Kidney glomerular epithelial cell (primary cell): ENCODE data around the gene DBX1.
"Not testable (repeated sequence)": the region's sequence is repeated elsewhere in the genome, so short reads cannot be mapped to it uniquely, and the experiment has no call there.

Experiments
- DNase-seq: peaks from one replicate; lab custom pipeline; 2025; lab: John Stamatoyannopoulos, UW

The DBX1 gene, protein sequence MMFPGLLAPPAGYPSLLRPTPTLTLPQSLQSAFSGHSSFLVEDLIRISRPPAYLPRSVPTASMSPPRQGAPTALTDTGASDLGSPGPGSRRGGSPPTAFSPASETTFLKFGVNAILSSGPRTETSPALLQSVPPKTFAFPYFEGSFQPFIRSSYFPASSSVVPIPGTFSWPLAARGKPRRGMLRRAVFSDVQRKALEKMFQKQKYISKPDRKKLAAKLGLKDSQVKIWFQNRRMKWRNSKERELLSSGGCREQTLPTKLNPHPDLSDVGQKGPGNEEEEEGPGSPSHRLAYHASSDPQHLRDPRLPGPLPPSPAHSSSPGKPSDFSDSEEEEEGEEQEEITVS

GRCh38 chr11:20160425-20161229, at the start of gene DBX1:
DBX1 (minus strand) TSS chr11:20160475; CDS start chr11:20160324, 151 bp downstream.
- no peak for DNase-seq

DNA sequence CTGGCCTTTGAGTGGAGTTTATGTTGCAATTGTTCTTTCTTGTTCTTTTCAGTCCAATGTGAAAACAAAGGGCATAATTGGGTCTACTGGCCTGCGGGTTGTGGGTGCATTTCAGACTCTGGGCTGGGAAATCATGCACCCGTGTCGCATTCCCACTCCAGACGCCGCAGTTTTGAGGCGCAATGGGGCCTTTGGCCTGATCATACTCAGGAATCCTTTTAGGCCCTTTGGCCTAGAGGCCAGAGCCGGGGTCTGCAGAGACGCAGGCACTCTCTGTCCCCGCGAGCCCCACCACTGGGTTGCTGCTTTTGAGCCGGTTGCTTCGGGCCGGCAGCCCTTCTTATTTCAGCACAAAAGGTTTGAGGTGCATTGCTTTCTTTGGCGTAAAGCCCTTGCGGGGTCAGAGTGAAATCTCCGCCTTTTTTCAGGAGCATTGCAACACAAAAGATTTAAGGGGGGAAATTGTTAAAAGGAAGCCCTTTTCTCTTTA, 48.4 kb upstream of the DBX1 start:
- no peak for DNase-seq

DNA sequence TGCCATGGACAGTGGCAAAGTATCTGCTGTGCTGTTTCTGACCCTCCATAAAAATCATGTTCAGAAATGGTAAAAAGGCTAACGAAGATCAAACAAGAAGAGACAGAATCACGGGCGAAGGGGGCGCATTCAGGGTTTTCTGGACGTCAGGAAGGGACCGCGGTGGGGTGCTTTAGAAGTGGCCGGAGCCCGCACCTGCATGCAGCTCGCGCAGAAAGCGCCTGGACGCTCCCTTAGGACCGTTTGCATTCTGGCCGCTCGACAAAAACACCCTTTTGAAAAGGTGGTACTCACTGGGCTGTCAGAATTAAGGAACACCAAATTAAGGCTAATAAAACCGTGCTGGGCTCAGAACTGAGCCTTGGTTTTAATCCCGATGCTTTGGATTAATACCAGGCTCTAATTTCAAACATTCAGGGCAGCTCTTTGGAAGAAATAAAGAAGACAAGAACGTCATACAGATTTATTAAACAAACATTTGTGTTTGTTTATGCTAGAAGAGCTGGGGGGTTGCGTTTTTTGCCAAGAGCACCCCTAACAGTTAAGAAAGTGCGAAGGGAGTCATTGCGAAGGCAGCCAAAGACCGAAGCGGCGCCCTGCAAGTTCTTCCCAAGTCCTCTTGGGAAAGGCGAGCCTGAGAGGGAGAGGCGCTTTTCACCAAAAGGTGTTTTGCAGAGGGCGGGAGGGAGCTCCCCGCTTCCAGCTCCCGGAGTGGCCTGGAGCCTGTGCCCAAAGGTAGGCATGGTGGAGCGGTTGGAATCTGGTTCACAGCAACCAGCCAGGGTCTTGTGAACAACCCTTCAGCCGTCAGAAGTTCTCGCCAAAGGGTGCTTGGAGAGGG, 47.7 kb upstream of the DBX1 start:
- DNase-seq, result no peak

DNA sequence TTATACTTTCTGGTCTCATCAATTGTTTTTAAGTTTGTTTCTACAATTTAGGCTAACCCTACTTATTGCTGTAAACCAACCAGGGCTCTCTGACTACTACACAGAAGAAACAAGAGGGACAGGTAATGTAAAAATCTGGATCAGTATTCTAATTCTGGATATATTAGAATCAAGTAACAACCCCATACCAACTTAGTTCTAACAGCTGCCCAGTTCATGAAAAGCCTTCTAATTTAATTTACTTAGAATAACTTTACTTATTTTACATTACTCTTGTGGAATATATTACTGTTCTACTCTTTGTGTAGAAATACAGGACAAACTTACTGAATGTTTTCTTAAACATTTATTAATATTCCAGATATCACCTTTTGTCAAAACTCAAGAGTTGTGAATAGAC, 45.5 kb upstream of the DBX1 start:
- DNase-seq, result no peak

DNA sequence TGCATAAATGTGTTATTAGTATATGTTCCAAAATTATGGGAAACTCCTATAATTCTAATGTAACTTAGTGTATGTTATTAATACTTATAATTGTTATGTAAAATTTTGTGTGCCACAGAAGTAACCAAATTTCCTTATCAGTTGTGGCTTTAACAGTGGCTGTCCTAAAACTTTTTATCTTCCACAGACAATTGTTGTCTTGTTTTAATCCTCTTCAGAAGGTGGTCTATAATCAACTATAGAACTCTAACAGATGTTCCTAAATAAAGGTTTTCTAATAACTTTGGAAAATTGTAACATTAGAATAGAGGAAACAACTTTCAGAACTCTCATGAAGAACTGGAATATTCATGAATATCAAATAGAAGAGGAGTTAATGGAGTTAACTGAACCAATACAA, 44.4 kb upstream of the DBX1 start:
- DNase-seq, result no peak

- DNase-seq, result no peak
Observed at GRCh38 chr11:20203831-20204230, 43.6 kb upstream of the DBX1 start.

DNA sequence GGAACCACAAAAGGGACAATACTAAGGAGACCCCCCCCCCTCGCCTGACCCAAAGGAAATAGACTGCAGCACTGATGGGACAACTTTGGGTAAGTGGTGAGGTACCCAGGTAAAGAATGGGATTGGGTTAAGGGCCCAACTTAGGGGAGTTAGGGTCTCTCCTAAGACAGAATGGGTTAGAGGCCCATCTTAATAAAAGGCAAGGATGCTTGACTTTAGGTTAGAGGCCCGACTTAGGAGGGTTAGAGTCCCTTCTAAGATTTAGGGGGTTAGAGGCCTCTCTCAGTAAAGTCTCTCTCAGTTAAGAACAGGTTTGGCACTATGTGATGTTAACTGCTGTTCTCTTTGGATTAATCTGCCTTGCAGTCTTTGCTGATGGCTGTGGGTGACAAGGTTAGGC, 41.0 kb upstream of the DBX1 start:
- DNase-seq, result no peak

DNA sequence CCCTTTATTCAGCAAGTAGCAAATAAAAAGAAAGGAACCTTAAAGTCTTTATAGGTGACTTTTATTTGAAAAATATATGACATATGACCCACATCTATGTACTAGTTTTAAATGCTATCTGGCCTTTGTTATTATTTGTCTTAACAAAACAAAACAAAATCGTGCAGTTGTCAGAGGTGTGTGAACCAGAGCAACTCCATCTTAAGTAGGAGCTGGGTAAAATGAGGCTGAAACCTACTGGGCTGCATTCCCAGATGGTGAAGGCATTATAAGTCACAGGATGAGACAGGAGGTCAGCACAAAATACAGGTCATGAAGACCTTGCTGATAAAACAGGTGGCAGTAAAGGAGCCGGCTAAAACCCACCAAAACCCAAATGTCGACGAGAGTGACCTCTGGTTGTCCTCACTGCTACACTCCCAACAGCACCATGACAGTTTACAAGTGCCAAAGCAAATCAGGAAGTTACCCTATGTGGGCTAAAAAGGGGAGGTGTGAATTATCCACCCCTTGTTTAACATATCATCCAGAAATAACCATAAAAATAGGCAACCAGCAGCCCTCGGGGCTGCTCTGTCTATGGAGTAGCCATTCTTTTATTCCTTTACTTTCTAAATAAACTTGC, 40.2 kb upstream of the DBX1 start:
- DNase-seq, result not testable (repeated sequence)

DNA sequence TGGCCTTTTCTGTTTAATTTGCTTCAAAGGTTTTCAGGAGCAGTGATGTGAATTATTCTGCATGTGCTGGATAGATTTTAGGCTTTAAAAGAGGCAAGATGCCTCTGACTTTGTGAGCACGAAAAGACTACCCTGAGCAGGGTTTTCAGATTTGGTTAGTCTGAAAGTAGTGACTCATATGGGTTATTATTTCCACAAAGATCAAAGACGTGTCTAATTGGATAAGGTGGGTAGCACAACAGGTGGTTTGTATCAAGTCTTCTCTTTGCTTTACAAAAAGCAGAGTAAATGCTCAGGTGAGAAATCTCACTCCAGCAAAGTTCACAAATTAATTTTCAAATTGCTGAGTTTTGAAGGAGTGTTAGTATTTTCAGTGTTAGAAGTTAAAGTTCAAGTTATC, 37.6 kb upstream of the DBX1 start:
- DNase-seq, result no peak

DNA sequence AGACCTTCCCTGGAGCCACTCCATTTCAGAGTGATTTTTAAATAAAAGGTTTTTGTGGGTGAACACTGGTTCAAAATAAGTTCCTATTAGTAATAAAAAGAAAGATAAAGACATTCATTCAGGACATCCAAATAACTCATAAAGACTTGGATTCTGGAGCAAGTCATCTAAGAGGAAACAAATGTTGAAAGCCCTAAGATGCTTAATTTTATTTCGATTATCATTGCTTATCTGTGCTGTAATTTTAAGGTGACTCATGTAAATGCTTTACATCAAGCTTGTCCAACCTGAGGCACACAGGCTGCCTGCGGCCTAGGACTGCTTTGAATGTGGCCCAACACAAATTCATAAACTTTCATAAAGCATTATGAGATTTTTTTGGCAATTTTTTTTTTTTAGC, 34.2 kb upstream of the DBX1 start:
- DNase-seq, result no peak

DNA sequence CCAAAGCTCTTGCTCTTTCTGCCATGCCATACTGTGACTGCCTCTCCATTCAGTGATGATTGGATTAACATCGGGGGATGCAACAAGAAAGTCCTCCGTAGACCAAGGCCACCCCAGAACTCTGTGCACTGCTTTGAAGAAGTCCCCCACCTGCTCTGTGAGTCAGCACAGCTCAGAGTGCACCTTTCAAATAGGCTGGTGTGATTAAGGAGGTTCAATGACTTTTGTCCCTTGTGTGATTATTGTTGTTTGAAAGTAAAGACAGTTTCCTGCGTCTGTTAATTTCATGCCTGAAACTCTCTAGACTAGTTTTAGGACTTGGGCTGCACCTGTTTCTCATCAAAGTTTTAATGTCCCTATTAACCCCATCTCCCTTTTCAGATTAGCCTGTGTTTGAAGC, 33.0 kb upstream of the DBX1 start:
- no peak for DNase-seq

DNA sequence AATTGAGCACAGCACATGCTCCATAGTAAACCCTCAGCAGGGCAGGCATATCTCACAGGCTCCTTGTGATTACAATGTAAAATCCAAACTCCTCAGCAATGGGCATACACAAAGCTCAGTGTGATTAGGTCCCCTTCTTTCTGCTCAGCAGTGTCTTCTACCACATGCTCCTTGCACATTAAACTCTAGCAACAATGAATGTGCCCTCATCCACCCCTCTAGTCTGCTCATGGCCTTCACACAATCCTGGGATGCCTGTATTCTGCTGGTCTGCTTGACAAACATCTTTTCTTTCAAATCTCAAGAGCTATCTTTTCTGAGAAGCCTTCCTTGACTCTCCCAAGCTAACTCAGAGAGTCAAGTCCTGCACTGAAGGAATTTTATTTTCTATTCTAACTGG, 32.4 kb upstream of the DBX1 start:
- DNase-seq, result no peak

- no peak for DNase-seq
Observed at GRCh38 chr11:20192151-20192550, 31.9 kb upstream of the DBX1 start.

GRCh38 chr11:20178976-20179375, 18.7 kb upstream of the DBX1 start:
- DNase-seq, result no peak

GRCh38 chr11:20177136-20177535, 16.9 kb upstream of the DBX1 start:
- no peak for DNase-seq

GRCh38 chr11:20172721-20173447, 12.6 kb upstream of the DBX1 start:
- DNase-seq, result no peak

DNA sequence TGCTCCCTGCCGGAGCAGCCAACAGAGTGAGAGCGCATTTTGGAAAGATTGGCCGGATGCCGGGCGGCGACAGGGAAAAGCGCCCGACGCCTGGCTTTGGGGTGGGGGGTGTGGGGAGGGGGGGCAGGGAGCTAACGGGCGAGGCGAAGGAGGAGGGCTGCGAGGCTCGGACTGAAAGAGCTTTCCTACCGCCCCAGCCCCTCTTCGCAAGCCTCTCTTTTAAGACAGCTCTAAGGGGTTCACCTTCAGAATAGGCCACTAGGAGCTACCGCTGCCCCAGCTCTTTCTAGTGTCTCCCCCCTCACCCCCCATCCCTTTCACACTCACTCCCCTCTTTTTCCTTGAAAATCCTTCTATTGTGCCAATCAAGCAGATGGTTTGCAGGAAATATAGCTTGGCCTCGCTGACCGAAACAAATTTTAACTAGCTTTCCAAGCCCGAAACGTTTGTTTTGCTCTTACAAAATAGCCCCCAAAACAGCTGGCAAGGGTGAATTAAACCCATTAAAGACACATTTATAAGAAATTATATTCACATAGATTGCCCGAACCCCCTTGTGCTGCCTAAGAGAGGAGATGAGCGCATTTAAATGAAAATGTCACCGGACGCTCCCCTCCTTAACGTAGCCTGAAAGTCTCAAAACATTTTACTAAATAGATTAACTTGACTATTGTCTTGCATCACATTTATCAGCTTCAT, 3.7 kb upstream of the DBX1 start:
- no peak for DNase-seq

- DNase-seq, result no peak
Observed at GRCh38 chr11:20162824-20163782, 2.8 kb upstream of the DBX1 start.
